NB4 (cell line): ENCODE data around the gene SCARB1.

Source experiments
- DNase-seq: peaks from one replicate; pipeline ENCODE4 v3.0.0; 2010; ENCODE audit warnings: low read depth
- H3K4me3 ChIP-seq: one replicate; pipeline ENCODE4 v1.5.1; 2011; ENCODE audit warnings: mild to moderate bottlenecking, low read depth, low read length, moderate library complexity
- CTCF ChIP-seq: IDR thresholded peaks from one replicate; pipeline ENCODE4 v1.5.1; 2012; ENCODE audit warnings: low read depth, low read length
- MAX ChIP-seq: IDR thresholded peaks from 2 replicates; pipeline ENCODE4 v1.6.1; 2011; ENCODE audit warnings: low read depth, low read length
- MYC ChIP-seq: IDR thresholded peaks from 2 replicates; pipeline ENCODE4 v1.6.1; 2011; ENCODE audit warnings: low read depth, low read length
- POLR2A ChIP-seq: IDR thresholded peaks from 2 replicates; pipeline ENCODE4 v1.6.1; 2011; ENCODE audit warnings: mild to moderate bottlenecking; ENCODE audit not compliant: insufficient read length; ENCODE audit errors: extremely low read depth

SCARB1 gene

GRCh38 chr12:124852911-124853427 is 10.7 kb downstream of the SCARB1 start:
- H3K4me3 ChIP-seq = peak overlapping the region; percentile 22
- peak; percentile 65 for DNase-seq
- TF ChIP-seq CTCF = no peak
- no peak for TF ChIP-seq POLR2A
- TF ChIP-seq MYC = peak; percentile 23; the same call in 1 of the 2 replicates
- peak; percentile 54 for TF ChIP-seq MAX

- no peak for TF ChIP-seq POLR2A
- TF ChIP-seq CTCF = no peak
- no peak for TF ChIP-seq MAX
- no peak for TF ChIP-seq MYC
- H3K4me3 ChIP-seq = peak overlapping the region; percentile 22
- peak; percentile 92 for DNase-seq
These were observed 11.3 kb downstream of the SCARB1 start for GRCh38 chr12:124852329-124852831.

GRCh38 chr12:124851342-124851741 is 12.3 kb downstream of the SCARB1 start:
- TF ChIP-seq MAX (no peak), POLR2A (no peak), MYC (no peak), CTCF (no peak)
- no peak for DNase-seq
- no peak overlapping the region for H3K4me3 ChIP-seq

GRCh38 chr12:124849382-124849781 is 14.3 kb downstream of the SCARB1 start:
- no peak for DNase-seq
- no peak overlapping the region for H3K4me3 ChIP-seq
- TF ChIP-seq MAX (no peak), CTCF (no peak), POLR2A (no peak), MYC (no peak)

- DNase-seq = no peak
- no peak for TF ChIP-seq CTCF
- no peak for TF ChIP-seq POLR2A
- TF ChIP-seq MAX = no peak
- TF ChIP-seq MYC = no peak
- no peak overlapping the region for H3K4me3 ChIP-seq
These were observed 14.9 kb downstream of the SCARB1 start for GRCh38 chr12:124848621-124849380.
